ENCODE measurements around the gene MRPL49. TPM values are rescaled to one million over a fixed set of nuclear protein-coding genes. Genes with fewer than 3 reads are reported as not detected.

Gene MRPL49
- polyA plus RNA-seq, 2 of the 4 experiments (the other 2 are of a cell fraction), result 55.5 to 65.5 TPM

DNA sequence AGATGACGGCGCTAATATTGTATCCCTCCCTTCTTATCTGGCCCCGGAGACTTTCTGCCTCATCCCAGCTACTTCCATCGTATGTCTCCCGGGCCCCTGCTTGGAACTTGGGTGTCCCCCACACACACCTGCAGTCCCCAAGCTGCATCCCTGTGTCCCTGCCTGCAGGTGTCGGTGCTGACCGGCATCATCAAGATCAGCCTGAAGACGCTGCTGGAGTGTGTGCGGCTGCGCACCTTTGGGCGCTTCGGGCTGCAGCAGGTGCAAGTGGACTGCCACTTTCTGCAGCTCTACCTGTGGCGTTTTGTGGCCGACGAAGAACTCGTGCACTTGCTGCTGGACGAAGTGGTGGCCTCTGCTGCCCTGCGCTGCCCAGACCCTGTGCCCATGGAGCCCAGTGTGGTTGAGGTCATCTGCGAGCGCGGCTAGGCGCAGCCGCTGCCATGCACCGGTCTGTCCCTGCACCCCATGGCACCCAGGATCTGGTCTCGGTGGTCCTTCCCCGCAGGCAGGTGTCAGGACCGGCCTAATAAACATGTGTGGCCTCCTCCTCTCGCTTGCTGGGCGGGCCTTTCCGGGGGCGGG, 10.9 kb upstream of the MRPL49 start:
- Histone ChIP-seq H3K4me1 (peaks cover 26% of the 10 kb centered on the region; the same call in 2 of the 3 replicates), H3K9me3 (no peaks in the 10 kb centered on the region), H3K4me2 (peak overlapping the region; percentile 100; the same call in 2 of the 3 replicates), H3K4me3 (no peak overlapping the region; the same call in 2 of the 3 replicates), H3K27ac (no peak overlapping the region)
- DNase-seq (ENCODE audit: low read depth in 1 of 2, low spot score in 1 of 2), result no peak
- ChIA-PET POLR2A (interaction anchor here (0.6 to 3.4 kb wide), 14 partner anchors 8 to 267 kb away, joined by 3 to 24 read pairs (median 3); partner anchors contain the start of genes ARL2, CDC42BPG, DPF2 and FAU), CTCF (interaction anchor here (0.6 to 6.6 kb wide), 38 partner anchors 8 to 398 kb away, joined by 3 to 153 read pairs (median 6); partner anchors contain the start of genes ARL2, CDCA5, FAU and MRPL49)
- no peak for TF ChIP-seq RARB (CRISPR knock-in tag; IDR thresholded peaks at IDR 0.05)
- TF ChIP-seq, protein P1, sequence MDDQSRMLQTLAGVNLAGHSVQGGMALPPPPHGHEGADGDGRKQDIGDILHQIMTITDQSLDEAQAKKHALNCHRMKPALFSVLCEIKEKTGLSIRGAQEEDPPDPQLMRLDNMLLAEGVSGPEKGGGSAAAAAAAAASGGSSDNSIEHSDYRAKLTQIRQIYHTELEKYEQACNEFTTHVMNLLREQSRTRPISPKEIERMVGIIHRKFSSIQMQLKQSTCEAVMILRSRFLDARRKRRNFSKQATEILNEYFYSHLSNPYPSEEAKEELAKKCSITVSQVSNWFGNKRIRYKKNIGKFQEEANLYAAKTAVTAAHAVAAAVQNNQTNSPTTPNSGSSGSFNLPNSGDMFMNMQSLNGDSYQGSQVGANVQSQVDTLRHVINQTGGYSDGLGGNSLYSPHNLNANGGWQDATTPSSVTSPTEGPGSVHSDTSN (IDR thresholded peaks at IDR 0.05), result no peak
- no peak for TF ChIP-seq NPAS2 (CRISPR knock-in tag; IDR thresholded peaks at IDR 0.05; ENCODE audit: borderline replicate concordance)
- no peak for TF ChIP-seq CBX2 (IDR thresholded peaks at IDR 0.05; ENCODE audit: borderline replicate concordance, low read depth)
- no peak for TF ChIP-seq CHD4 (IDR thresholded peaks at IDR 0.05; ENCODE audit: borderline replicate concordance)
- no peak for TF ChIP-seq HOXB13 (CRISPR knock-in tag; IDR thresholded peaks at IDR 0.05; ENCODE audit: low read depth)
- TF ChIP-seq CTCF (IDR thresholded peaks at IDR 0.05), result no peak
- no peak for TF ChIP-seq POLR2A (IDR thresholded peaks at IDR 0.05; ENCODE audit: low read length)
- TF ChIP-seq HOXA7 (CRISPR knock-in tag; IDR thresholded peaks at IDR 0.05), result no peak
- no peak for TF ChIP-seq CBX8 (IDR thresholded peaks at IDR 0.05)
- TF ChIP-seq, protein P2, sequence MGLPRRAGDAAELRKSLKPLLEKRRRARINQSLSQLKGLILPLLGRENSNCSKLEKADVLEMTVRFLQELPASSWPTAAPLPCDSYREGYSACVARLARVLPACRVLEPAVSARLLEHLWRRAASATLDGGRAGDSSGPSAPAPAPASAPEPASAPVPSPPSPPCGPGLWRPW (IDR thresholded peaks at IDR 0.05), result no peak
- TF ChIP-seq ZNF302 (CRISPR knock-in tag; IDR thresholded peaks at IDR 0.05), result no peak
- no peak for TF ChIP-seq ZC3H11A (IDR thresholded peaks at IDR 0.05)
- no peak for TF ChIP-seq JUNB (IDR thresholded peaks at IDR 0.05)
- no peak for TF ChIP-seq RAD21 (conservative IDR thresholded peaks at IDR 0.05 in 1 of 2, IDR thresholded peaks at IDR 0.05 in 1 of 2)
- no peak for TF ChIP-seq RNF2 (IDR thresholded peaks at IDR 0.05; ENCODE audit: borderline replicate concordance, low read depth)
- TF ChIP-seq RCOR1 (IDR thresholded peaks at IDR 0.05; ENCODE audit: low read depth, low read length), result no peak
- TF ChIP-seq FOSL2 (IDR thresholded peaks at IDR 0.05), result no peak
- no peak for TF ChIP-seq FOSL2 (CRISPR knock-in tag; IDR thresholded peaks at IDR 0.05)
- TF ChIP-seq POLR2AphosphoS2 (conservative IDR thresholded peaks at IDR 0.05; ENCODE audit: low read length), result no peak
- no peak for FAIRE-seq
- ATAC-seq, result no peak; a peak in 1 of 6 replicates
- 63% methylated on average over 28 of the region's 31 CpGs for WGBS (ENCODE audit: missing lambda C conversion rate)

GRCh38 chr11:65111744-65112545, 10.2 kb upstream of the MRPL49 start, which contains the start of gene TM7SF2:
TSS of gene TM7SF2 (plus strand) at chr11:65111872. CDS start at chr11:65112016, 144 bp downstream.
- no peak for FAIRE-seq
- Histone ChIP-seq H3K9me3 (no peaks in the 10 kb centered on the region), H3K4me3 (peak within 1 kb of the TSS; percentile 52)
- TF ChIP-seq SMC3 (IDR thresholded peaks at IDR 0.05) (no peak), POLR2A (IDR thresholded peaks at IDR 0.05; ENCODE audit: low read length) (peak; percentile 93), GATA3 (IDR thresholded peaks at IDR 0.05; ENCODE audit: borderline replicate concordance) (peak; percentile 9; the same call in 1 of the 2 replicates), JUN (IDR thresholded peaks at IDR 0.05) (peak; percentile 41 to 64; a peak in 4 of 5 replicates), HOXB13 (CRISPR knock-in tag; IDR thresholded peaks at IDR 0.05; ENCODE audit: low read depth) (no peak), MAFK (IDR thresholded peaks at IDR 0.05; ENCODE audit: partially characterized antibody) (no peak), RARB (CRISPR knock-in tag; IDR thresholded peaks at IDR 0.05) (no peak), PHF8 (IDR thresholded peaks at IDR 0.05; ENCODE audit: borderline replicate concordance, low read depth) (peak; percentile 56; the same call in 1 of the 2 replicates), EHF (CRISPR knock-in tag; IDR thresholded peaks at IDR 0.05) (no peak), NPAS2 (CRISPR knock-in tag; IDR thresholded peaks at IDR 0.05; ENCODE audit: borderline replicate concordance) (no peak), HOXA7 (CRISPR knock-in tag; IDR thresholded peaks at IDR 0.05) (no peak), MAZ (IDR thresholded peaks at IDR 0.05; ENCODE audit: borderline replicate concordance, low read depth, low read length) (no peak), ZSCAN20 (CRISPR knock-in tag; IDR thresholded peaks at IDR 0.05) (no peak), FOSB (CRISPR knock-in tag; IDR thresholded peaks at IDR 0.05) (no peak), NR3C1 (IDR thresholded peaks at IDR 0.05) (no peak)
- TF ChIP-seq, protein P1 (IDR thresholded peaks at IDR 0.05), result peak; percentile 75
- TF ChIP-seq, protein P3, sequence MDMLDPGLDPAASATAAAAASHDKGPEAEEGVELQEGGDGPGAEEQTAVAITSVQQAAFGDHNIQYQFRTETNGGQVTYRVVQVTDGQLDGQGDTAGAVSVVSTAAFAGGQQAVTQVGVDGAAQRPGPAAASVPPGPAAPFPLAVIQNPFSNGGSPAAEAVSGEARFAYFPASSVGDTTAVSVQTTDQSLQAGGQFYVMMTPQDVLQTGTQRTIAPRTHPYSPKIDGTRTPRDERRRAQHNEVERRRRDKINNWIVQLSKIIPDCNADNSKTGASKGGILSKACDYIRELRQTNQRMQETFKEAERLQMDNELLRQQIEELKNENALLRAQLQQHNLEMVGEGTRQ (IDR thresholded peaks at IDR 0.05), result no peak

More at GRCh38 chr11:65111744-65112545, 10.2 kb upstream of the MRPL49 start, which contains the start of gene TM7SF2:
- H3K4me2 ChIP-seq, result peak within 1 kb of the TSS; percentile 100
- ChIA-PET CTCF (interaction anchor here (0.6 to 6.6 kb wide), 30 partner anchors 8 to 311 kb away, joined by 3 to 153 read pairs (median 6); partner anchors contain the start of genes ARL2, CDCA5, FAU and MRPL49), POLR2A (interaction anchor here (0.5 to 3.4 kb wide), 19 partner anchors 9 to 453 kb away, joined by 3 to 24 read pairs (median 3); partner anchors contain the start of genes ARL2, CDC42BPG, DPF2 and FAU)
- ATAC-seq, result peak; percentile 63 to 86
- peak; percentile 95 to 97 for DNase-seq (ENCODE audit: low read depth in 1 of 2, low spot score in 1 of 2)
- peaks cover 31% of the 10 kb centered on the region; the same call in 2 of the 3 replicates for H3K4me1 ChIP-seq
- WGBS (ENCODE audit: missing lambda C conversion rate), result 2% methylated on average over 38 of the region's 64 CpGs
- peak within 1 kb of the TSS; percentile 73 to 88 for H3K27ac ChIP-seq
